Caki2 (cell line): Measurements from ENCODE around the gene PRDM2. TPM values are rescaled to one million over a fixed set of nuclear protein-coding genes. Genes with fewer than 3 reads are reported as not detected.
"Not testable (repeated sequence)": the region's sequence is repeated elsewhere in the genome, so short reads cannot be mapped to it uniquely, and the experiment has no call there.

Source experiments
- DNase-seq: peaks from one replicate; pipeline ENCODE4 v3.0.0-alpha.2; 2015; ENCODE audit warnings: low read depth
- in situ Hi-C: cut with HindIII; loops from 2 replicates; pipeline ENCODE4 v1.10.0; 2016; ENCODE audit warnings: low sequenced_read_pairs, low pct_unique_long_range_greater_than_20kb, mixed read lengths
- total RNA-seq: library from RNA; depleted of rRNA; stranded (reverse); fragments of >200 nt; shearing (Covaris generic); gene quantifications from 2 replicates; pipeline ENCODE4 v1.2.3, GENCODE V29; 2014; ENCODE audit warnings: low replicate concordance; rRNA removed

PRDM2 gene
- 0.14 and 1.0 TPM in 2 replicates for total RNA-seq

- in situ Hi-C loops = no loop called here
- peak; percentile 55 for DNase-seq
Measured at GRCh38 chr1:13699936-13700520, at the start of gene PRDM2. Gene PRDM2, plus strand, starts transcription at chr1:13700188. Its CDS starts 15,418 bp downstream, at chr1:13715606.

GRCh38 chr1:13651279-13651678 lies 48.7 kb upstream of the PRDM2 start:
- in situ Hi-C loops = no loop called here
- DNase-seq = no peak

GRCh38 chr1:13652238-13652637 lies 47.8 kb upstream of the PRDM2 start:
- in situ Hi-C loops = no loop called here
- DNase-seq = no peak

- in situ Hi-C loops = no loop called here
- no peak for DNase-seq
Measured at GRCh38 chr1:13661539-13661938, 38.4 kb upstream of the PRDM2 start.

- in situ Hi-C loops = no loop called here
- no peak for DNase-seq
Measured at GRCh38 chr1:13662493-13662892, 37.5 kb upstream of the PRDM2 start.

- in situ Hi-C loops = no loop called here
- no peak for DNase-seq
Measured at GRCh38 chr1:13663969-13664368, 36.0 kb upstream of the PRDM2 start.

GRCh38 chr1:13664451-13664850 lies 35.5 kb upstream of the PRDM2 start:
- DNase-seq = no peak
- in situ Hi-C loops = no loop called here

GRCh38 chr1:13666317-13666716 lies 33.7 kb upstream of the PRDM2 start:
- in situ Hi-C loops = no loop called here
- no peak for DNase-seq

GRCh38 chr1:13667691-13668090 lies 32.3 kb upstream of the PRDM2 start:
- in situ Hi-C loops = no loop called here
- DNase-seq = peak; percentile 1

GRCh38 chr1:13674377-13674776 lies 25.6 kb upstream of the PRDM2 start:
- in situ Hi-C loops = no loop called here
- DNase-seq = no peak

- in situ Hi-C loops = no loop called here
- DNase-seq = no peak
Measured at GRCh38 chr1:13675151-13675651, 24.8 kb upstream of the PRDM2 start.

GRCh38 chr1:13677896-13678295 lies 22.1 kb upstream of the PRDM2 start:
- in situ Hi-C loops = no loop called here
- no peak for DNase-seq

GRCh38 chr1:13679651-13680050 lies 20.3 kb upstream of the PRDM2 start:
- in situ Hi-C loops = no loop called here
- DNase-seq = no peak

- in situ Hi-C loops, DNase-seq: not testable (repeated sequence)
Measured at GRCh38 chr1:13680609-13681008, 19.4 kb upstream of the PRDM2 start.

- in situ Hi-C loops = no loop called here
- no peak for DNase-seq
Measured at GRCh38 chr1:13681921-13682320, 18.1 kb upstream of the PRDM2 start.

GRCh38 chr1:13682444-13682843 lies 17.5 kb upstream of the PRDM2 start:
- no peak for DNase-seq
- in situ Hi-C loops = no loop called here

- in situ Hi-C loops = no loop called here
- DNase-seq = no peak
Measured at GRCh38 chr1:13683206-13683605, 16.8 kb upstream of the PRDM2 start.

GRCh38 chr1:13687151-13687715 lies 12.8 kb upstream of the PRDM2 start:
- in situ Hi-C loops = no loop called here
- DNase-seq = no peak

- DNase-seq, in situ Hi-C loops: not testable (repeated sequence)
Measured at GRCh38 chr1:13693094-13693493, 6.9 kb upstream of the PRDM2 start.
